Liver (tissue), 9 donors: ENCODE results near the gene SLC45A1. TPM values are rescaled to one million over a fixed set of nuclear protein-coding genes. Genes with fewer than 3 reads are reported as not detected.

Experiments
- DNase-seq: peaks from one replicate; pipeline ENCODE4 v3.0.0-alpha.2; 2017; ENCODE audit warnings: low spot score
- H3K27ac ChIP-seq, 2 donors: one replicate each; pipeline ENCODE4 v1.7.0; 2013; ENCODE audit warnings: inconsistent platforms in 2 of 2, low read length in 2 of 2, control low read depth in 1 of 2, low read depth in 1 of 2, mild to moderate bottlenecking in 1 of 2
- H3K27me3 ChIP-seq, 4 donors: one replicate each; pipeline versions ENCODE4 v1.6.1 to v1.7.0; 2013; ENCODE audit warnings: low read length in 3 of 4, inconsistent platforms in 1 of 4, mild to moderate bottlenecking in 1 of 4, moderate library complexity in 1 of 4; ENCODE audit not compliant: control insufficient read depth in 4 of 4, insufficient read depth in 4 of 4
- H3K36me3 ChIP-seq, 4 donors: one replicate each; pipeline versions ENCODE4 v1.6.1 to v1.7.0; 2013; ENCODE audit warnings: low read length in 3 of 4, mild to moderate bottlenecking in 3 of 4, low read depth in 1 of 4, moderate library complexity in 1 of 4; ENCODE audit not compliant: control insufficient read depth in 4 of 4, insufficient read depth in 3 of 4
- H3K4me1 ChIP-seq, 4 donors: one replicate each; pipeline versions ENCODE4 v1.6.1 to v1.7.0; 2013; ENCODE audit warnings: low read length in 3 of 4, mild to moderate bottlenecking in 3 of 4, moderate library complexity in 1 of 4; ENCODE audit not compliant: control insufficient read depth in 4 of 4, insufficient read depth in 4 of 4
- H3K4me3 ChIP-seq, 3 donors: one replicate each; pipeline versions ENCODE4 v1.6.1 to v1.7.0; 2013; ENCODE audit warnings: low read length in 3 of 3, control low read depth in 1 of 3, low read depth in 1 of 3, mild to moderate bottlenecking in 1 of 3
- H3K9ac ChIP-seq, 2 donors: one replicate each; pipeline ENCODE4 v1.7.0; 2013; ENCODE audit warnings: low read length in 2 of 2, mild to moderate bottlenecking in 2 of 2, moderate library complexity in 2 of 2, control low read depth in 1 of 2, low read depth in 1 of 2
- H3K9me3 ChIP-seq, 4 donors: one replicate each; pipeline versions ENCODE4 v1.6.1 to v1.7.0; 2013; ENCODE audit warnings: low read length in 3 of 4; ENCODE audit not compliant: control insufficient read depth in 4 of 4
- ATF3 ChIP-seq: IDR thresholded peaks from 2 replicates; pipeline ENCODE4 v1.6.1; 2016; ENCODE audit warnings: antibody characterized with exemption
- EGR1 ChIP-seq, 2 donors: IDR thresholded peaks; 2 replicates each; pipeline ENCODE4 v1.6.1; 2016 to 2018; ENCODE audit warnings: antibody characterized with exemption in 2 of 2, low read depth in 2 of 2
- FOXA1 ChIP-seq: IDR thresholded peaks from 2 replicates; pipeline ENCODE4 v1.6.1; 2016; ENCODE audit warnings: antibody characterized with exemption
- FOXA2 ChIP-seq: IDR thresholded peaks from 2 replicates; pipeline ENCODE4 v1.6.1; 2016; ENCODE audit warnings: antibody characterized with exemption
- GABPA ChIP-seq, 2 donors: IDR thresholded peaks in 1 of 2; conservative IDR thresholded peaks in 1 of 2; 2 replicates each; pipeline ENCODE4 v1.6.1; 2016; ENCODE audit warnings: antibody characterized with exemption in 2 of 2, mild to moderate bottlenecking in 1 of 2, moderate library complexity in 1 of 2
- HNF4A ChIP-seq, 2 donors: conservative IDR thresholded peaks; 2 replicates each; pipeline ENCODE4 v1.6.1; 2016; ENCODE audit warnings: antibody characterized with exemption in 2 of 2, mild to moderate bottlenecking in 2 of 2
- HNF4G ChIP-seq: IDR thresholded peaks from 2 replicates; pipeline ENCODE4 v1.6.1; 2016; ENCODE audit warnings: antibody characterized with exemption
- JUND ChIP-seq, 2 donors: IDR thresholded peaks; 2 replicates each; pipeline ENCODE4 v1.6.1; 2016; ENCODE audit warnings: antibody characterized with exemption in 2 of 2
- NR2F2 ChIP-seq: IDR thresholded peaks from 2 replicates; pipeline ENCODE4 v1.6.1; 2016; ENCODE audit warnings: antibody characterized with exemption
- RAD21 ChIP-seq, 2 donors: IDR thresholded peaks; 2 replicates each; pipeline ENCODE4 v1.6.1; 2016; ENCODE audit warnings: antibody characterized with exemption in 2 of 2, mild to moderate bottlenecking in 2 of 2
- REST ChIP-seq: IDR thresholded peaks from 2 replicates; pipeline ENCODE4 v1.6.1; 2016; ENCODE audit warnings: antibody characterized with exemption, mild to moderate bottlenecking
- RXRA ChIP-seq, 2 donors: IDR thresholded peaks; 2 replicates each; pipeline ENCODE4 v1.6.1; 2017 to 2018; ENCODE audit warnings: antibody characterized with exemption in 2 of 2, mild to moderate bottlenecking in 1 of 2
- SP1 ChIP-seq: IDR thresholded peaks from 2 replicates; pipeline ENCODE4 v1.6.1; 2018; ENCODE audit warnings: antibody characterized with exemption, mild to moderate bottlenecking
- TAF1 ChIP-seq: conservative IDR thresholded peaks from 2 replicates; pipeline ENCODE4 v1.6.1; 2016; ENCODE audit warnings: antibody characterized with exemption, mild to moderate bottlenecking
- YY1 ChIP-seq: IDR thresholded peaks from 2 replicates; pipeline ENCODE4 v1.6.1; 2016; ENCODE audit warnings: antibody characterized with exemption, mild to moderate bottlenecking
- WGBS: extraction: QIAGEN DNeasy Blood & Tissue Kit; methylation state at CpG from one replicate; pipeline ENCODE4 v1.1.7; 2013; 5-methylcytosine and 5-hydroxymethylcytosine counted together
- polyA plus RNA-seq, 2 donors: library from polyadenylated mRNA; stranded (reverse) in 1 of 2; unstranded in 1 of 2; fragments of 200-250 nt in 1 of 2; fragments of >200 nt in 1 of 2; fragmentation: Nextera tagmentation in 1 of 2; extraction: Ambion mirVana in 1 of 2; gene quantifications; one replicate each; pipeline versions ENCODE4 v1.2.1 to v1.2.3, GENCODE V29; 2013 to 2015
- total RNA-seq, 2 donors: library from RNA; depleted of rRNA; stranded (reverse); fragments of >200 nt; gene quantifications; one replicate each; pipeline ENCODE4 v1.2.3, GENCODE V29; 2014
- TF ChIP-seq, protein P1 (sequence below): fragments of 150-350 bp; IDR thresholded peaks from 2 replicates; pipeline ENCODE4 v1.5.1; 2017; ENCODE audit warnings: improper control_type of control experiment, low read depth, low read length; ENCODE audit not compliant: missing input control
- TF ChIP-seq, protein P2 (sequence below): IDR thresholded peaks from 2 replicates; pipeline ENCODE4 v1.6.1; 2016; ENCODE audit warnings: antibody characterized with exemption
- TF ChIP-seq, protein P3 (sequence below): IDR thresholded peaks from 2 replicates; pipeline ENCODE4 v1.6.1; 2016; ENCODE audit warnings: antibody characterized with exemption
- donor health status: healthy.
- donor health status: healthy.
- donor health status: healthy.
- donor health status: healthy.
- donor health status: healthy.

SLC45A1 gene
- total and polyA plus RNA-seq, 4 donors: 0.08 to 0.29 (median 0.14) TPM; not detected in 1

DNA sequence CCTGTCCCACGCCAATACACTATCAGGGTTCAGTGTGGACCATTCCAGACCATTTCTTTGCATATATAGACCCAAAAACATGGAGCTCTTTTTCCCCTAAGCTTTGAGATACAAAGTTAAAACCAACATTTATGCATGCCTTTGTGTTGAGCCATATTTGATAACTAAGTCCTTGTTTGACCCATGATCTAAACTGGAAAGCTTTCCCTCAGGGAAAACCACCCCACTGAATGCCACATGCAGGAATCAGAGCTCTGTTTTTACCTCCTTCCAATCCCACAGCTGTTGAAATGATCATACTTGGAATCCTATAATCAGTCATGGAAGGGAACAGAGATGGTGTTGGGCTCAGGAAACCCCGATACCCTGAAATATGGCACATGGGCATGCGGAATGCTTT is 14.8 kb upstream of the SLC45A1 start:
- Histone ChIP-seq H3K36me3 (no peaks in the 10 kb centered on the region), H3K4me3 (no peak overlapping the region), H3K27ac (no peak overlapping the region), H3K9me3 (no peaks in the 10 kb centered on the region), H3K9ac (no peak overlapping the region), H3K27me3 (no peaks in the 10 kb centered on the region), H3K4me1 (no peaks in the 10 kb centered on the region)
- TF ChIP-seq GABPA (IDR thresholded peaks at IDR 0.05 in 1 of 2, conservative IDR thresholded peaks at IDR 0.05 in 1 of 2) (no peak), RAD21 (IDR thresholded peaks at IDR 0.05) (no peak), ATF3 (no peak), EGR1 (IDR thresholded peaks at IDR 0.05; ENCODE audit: low read depth in 2 of 2) (no peak), HNF4A (conservative IDR thresholded peaks at IDR 0.05) (no peak), FOXA1 (no peak), REST (no peak), HNF4G (no peak), TAF1 (no peak), SP1 (no peak)
- TF ChIP-seq, protein P1, sequence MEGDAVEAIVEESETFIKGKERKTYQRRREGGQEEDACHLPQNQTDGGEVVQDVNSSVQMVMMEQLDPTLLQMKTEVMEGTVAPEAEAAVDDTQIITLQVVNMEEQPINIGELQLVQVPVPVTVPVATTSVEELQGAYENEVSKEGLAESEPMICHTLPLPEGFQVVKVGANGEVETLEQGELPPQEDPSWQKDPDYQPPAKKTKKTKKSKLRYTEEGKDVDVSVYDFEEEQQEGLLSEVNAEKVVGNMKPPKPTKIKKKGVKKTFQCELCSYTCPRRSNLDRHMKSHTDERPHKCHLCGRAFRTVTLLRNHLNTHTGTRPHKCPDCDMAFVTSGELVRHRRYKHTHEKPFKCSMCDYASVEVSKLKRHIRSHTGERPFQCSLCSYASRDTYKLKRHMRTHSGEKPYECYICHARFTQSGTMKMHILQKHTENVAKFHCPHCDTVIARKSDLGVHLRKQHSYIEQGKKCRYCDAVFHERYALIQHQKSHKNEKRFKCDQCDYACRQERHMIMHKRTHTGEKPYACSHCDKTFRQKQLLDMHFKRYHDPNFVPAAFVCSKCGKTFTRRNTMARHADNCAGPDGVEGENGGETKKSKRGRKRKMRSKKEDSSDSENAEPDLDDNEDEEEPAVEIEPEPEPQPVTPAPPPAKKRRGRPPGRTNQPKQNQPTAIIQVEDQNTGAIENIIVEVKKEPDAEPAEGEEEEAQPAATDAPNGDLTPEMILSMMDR: no peak
- TF ChIP-seq, protein P2, sequence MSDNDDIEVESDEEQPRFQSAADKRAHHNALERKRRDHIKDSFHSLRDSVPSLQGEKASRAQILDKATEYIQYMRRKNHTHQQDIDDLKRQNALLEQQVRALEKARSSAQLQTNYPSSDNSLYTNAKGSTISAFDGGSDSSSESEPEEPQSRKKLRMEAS: no peak
- TF ChIP-seq, protein P3, sequence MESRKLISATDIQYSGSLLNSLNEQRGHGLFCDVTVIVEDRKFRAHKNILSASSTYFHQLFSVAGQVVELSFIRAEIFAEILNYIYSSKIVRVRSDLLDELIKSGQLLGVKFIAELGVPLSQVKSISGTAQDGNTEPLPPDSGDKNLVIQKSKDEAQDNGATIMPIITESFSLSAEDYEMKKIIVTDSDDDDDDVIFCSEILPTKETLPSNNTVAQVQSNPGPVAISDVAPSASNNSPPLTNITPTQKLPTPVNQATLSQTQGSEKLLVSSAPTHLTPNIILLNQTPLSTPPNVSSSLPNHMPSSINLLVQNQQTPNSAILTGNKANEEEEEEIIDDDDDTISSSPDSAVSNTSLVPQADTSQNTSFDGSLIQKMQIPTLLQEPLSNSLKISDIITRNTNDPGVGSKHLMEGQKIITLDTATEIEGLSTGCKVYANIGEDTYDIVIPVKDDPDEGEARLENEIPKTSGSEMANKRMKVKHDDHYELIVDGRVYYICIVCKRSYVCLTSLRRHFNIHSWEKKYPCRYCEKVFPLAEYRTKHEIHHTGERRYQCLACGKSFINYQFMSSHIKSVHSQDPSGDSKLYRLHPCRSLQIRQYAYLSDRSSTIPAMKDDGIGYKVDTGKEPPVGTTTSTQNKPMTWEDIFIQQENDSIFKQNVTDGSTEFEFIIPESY: no peak
- WGBS: 93% methylated on average over 3 of the region's 3 CpGs
- DNase-seq: no peak

DNA sequence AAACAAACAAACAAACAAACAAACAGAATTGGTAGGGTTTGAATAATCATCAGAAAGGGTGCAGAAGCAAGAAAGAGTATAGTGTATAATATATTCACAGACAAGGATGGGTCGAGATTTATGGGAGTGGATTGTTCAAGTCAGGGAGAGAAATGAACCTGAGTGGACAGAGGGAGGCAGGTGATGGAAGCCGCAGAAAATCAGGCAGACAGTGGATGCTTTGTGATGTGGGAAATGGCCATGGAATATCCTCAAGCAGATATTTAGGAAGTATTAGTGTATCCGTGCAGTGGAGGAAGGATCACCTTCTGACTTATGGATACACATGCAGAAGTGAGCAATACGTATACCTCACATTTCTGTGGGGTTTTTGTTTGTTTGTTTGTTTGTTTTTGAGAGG is 14.0 kb upstream of the SLC45A1 start:
- Histone ChIP-seq H3K27ac (no peak overlapping the region), H3K36me3 (no peaks in the 10 kb centered on the region), H3K4me3 (no peak overlapping the region), H3K27me3 (no peaks in the 10 kb centered on the region), H3K9me3 (no peaks in the 10 kb centered on the region), H3K9ac (no peak overlapping the region), H3K4me1 (no peaks in the 10 kb centered on the region)
- 93% methylated on average over 4 of the region's 4 CpGs for WGBS
- no peak for TF ChIP-seq NR2F2
- no peak for TF ChIP-seq HNF4A (conservative IDR thresholded peaks at IDR 0.05)
- TF ChIP-seq, protein P2: no peak
- no peak for TF ChIP-seq HNF4G
- TF ChIP-seq SP1: no peak
- TF ChIP-seq YY1: no peak
- no peak for TF ChIP-seq ATF3
- TF ChIP-seq, protein P3: no peak
- no peak for TF ChIP-seq EGR1 (IDR thresholded peaks at IDR 0.05; ENCODE audit: low read depth in 2 of 2)
- no peak for TF ChIP-seq REST
- no peak for TF ChIP-seq JUND (IDR thresholded peaks at IDR 0.05)
- TF ChIP-seq FOXA2: no peak
- no peak for TF ChIP-seq RXRA (IDR thresholded peaks at IDR 0.05)
- no peak for TF ChIP-seq GABPA (IDR thresholded peaks at IDR 0.05 in 1 of 2, conservative IDR thresholded peaks at IDR 0.05 in 1 of 2)
- DNase-seq: no peak
